HEK293 (cell line): ENCODE data around the gene NR3C2.

Source experiments
- HOXC10 ChIP-seq: sonication (generic); formaldehyde crosslinking; IDR thresholded peaks from 2 replicates; pipeline ENCODE4 v1.8.1; 2023; ENCODE audit warnings: mild to moderate bottlenecking, missing genetic modification reagents
- MEIS1 ChIP-seq: sonication (generic); formaldehyde crosslinking; IDR thresholded peaks from 2 replicates; pipeline ENCODE4 v1.8.1; 2022; ENCODE audit warnings: missing genetic modification reagents, mild to moderate bottlenecking, borderline replicate concordance
- ZNF121 ChIP-seq: fragments of 450-650 bp; formaldehyde crosslinking; IDR thresholded peaks from 2 replicates; pipeline ENCODE4 v1.5.1; 2016; ENCODE audit warnings: missing biosample characterization, missing genetic modification characterization
- ZNF571 ChIP-seq: fragments of 450-650 bp; formaldehyde crosslinking; IDR thresholded peaks from 2 replicates; pipeline ENCODE4 v1.5.0; 2017; ENCODE audit warnings: missing biosample characterization, missing genetic modification characterization
- ZNF596 ChIP-seq: fragments of 450-650 bp; IDR thresholded peaks from 2 replicates; pipeline ENCODE4 v1.5.0; 2018; ENCODE audit warnings: missing biosample characterization, mild to moderate bottlenecking, missing genetic modification characterization, moderate library complexity
- TF ChIP-seq, protein P1 (sequence below): fragments of 450-650 bp; formaldehyde crosslinking; IDR thresholded peaks from 2 replicates; pipeline ENCODE4 v1.5.1; 2016; ENCODE audit warnings: missing biosample characterization, missing genetic modification characterization
- TF ChIP-seq, protein P2 (sequence below): fragments of 450-650 bp; formaldehyde crosslinking; conservative IDR thresholded peaks from 2 replicates; pipeline ENCODE4 v1.5.1; 2016; ENCODE audit warnings: low read depth, missing biosample characterization, missing genetic modification characterization
- TF ChIP-seq, protein P3 (sequence below): fragments of 450-650 bp; formaldehyde crosslinking; IDR thresholded peaks from 2 replicates; pipeline ENCODE4 v1.5.1; 2016; ENCODE audit warnings: missing biosample characterization, missing genetic modification characterization

DNA sequence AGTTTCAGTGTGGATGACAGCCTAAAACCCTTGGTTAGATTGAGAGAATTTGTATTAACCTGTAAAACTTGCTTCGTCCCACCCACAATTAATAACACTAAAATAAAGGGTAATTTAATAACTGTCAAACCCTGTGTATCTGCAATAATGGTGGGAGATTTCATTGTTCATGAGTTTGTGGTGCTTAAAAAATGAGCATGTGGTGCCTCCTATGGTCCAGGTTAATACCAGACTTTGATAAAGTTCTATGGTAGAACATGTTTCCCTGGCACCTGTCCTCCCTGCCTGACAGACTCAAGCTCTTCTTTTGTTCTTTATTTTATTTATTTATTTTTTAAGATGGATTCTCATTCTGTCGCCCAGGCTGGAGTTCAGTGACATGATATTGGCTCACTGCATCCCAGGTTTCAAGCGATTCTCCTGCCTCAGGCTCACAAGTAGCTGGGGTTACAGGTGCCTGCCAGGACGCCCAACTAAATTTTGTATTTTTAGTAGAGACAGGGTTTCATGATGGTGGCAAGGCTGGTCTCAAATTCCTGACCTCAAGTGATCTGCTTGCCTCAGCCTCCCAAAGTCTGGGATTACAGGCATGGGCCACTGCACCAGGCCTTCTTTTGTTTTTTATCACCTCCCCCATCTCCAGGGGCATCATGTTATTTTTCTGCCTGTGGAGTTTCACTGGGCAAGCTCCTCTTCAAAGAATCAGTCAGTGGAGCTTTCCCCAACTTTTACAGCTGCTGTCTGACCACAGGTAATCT, 289.2 kb downstream of the NR3C2 start:
- TF ChIP-seq, protein P1, sequence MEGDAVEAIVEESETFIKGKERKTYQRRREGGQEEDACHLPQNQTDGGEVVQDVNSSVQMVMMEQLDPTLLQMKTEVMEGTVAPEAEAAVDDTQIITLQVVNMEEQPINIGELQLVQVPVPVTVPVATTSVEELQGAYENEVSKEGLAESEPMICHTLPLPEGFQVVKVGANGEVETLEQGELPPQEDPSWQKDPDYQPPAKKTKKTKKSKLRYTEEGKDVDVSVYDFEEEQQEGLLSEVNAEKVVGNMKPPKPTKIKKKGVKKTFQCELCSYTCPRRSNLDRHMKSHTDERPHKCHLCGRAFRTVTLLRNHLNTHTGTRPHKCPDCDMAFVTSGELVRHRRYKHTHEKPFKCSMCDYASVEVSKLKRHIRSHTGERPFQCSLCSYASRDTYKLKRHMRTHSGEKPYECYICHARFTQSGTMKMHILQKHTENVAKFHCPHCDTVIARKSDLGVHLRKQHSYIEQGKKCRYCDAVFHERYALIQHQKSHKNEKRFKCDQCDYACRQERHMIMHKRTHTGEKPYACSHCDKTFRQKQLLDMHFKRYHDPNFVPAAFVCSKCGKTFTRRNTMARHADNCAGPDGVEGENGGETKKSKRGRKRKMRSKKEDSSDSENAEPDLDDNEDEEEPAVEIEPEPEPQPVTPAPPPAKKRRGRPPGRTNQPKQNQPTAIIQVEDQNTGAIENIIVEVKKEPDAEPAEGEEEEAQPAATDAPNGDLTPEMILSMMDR (tag by site-specific recombination) = no peak
- no peak for TF ChIP-seq ZNF571 (tag by site-specific recombination)
- TF ChIP-seq, protein P2, sequence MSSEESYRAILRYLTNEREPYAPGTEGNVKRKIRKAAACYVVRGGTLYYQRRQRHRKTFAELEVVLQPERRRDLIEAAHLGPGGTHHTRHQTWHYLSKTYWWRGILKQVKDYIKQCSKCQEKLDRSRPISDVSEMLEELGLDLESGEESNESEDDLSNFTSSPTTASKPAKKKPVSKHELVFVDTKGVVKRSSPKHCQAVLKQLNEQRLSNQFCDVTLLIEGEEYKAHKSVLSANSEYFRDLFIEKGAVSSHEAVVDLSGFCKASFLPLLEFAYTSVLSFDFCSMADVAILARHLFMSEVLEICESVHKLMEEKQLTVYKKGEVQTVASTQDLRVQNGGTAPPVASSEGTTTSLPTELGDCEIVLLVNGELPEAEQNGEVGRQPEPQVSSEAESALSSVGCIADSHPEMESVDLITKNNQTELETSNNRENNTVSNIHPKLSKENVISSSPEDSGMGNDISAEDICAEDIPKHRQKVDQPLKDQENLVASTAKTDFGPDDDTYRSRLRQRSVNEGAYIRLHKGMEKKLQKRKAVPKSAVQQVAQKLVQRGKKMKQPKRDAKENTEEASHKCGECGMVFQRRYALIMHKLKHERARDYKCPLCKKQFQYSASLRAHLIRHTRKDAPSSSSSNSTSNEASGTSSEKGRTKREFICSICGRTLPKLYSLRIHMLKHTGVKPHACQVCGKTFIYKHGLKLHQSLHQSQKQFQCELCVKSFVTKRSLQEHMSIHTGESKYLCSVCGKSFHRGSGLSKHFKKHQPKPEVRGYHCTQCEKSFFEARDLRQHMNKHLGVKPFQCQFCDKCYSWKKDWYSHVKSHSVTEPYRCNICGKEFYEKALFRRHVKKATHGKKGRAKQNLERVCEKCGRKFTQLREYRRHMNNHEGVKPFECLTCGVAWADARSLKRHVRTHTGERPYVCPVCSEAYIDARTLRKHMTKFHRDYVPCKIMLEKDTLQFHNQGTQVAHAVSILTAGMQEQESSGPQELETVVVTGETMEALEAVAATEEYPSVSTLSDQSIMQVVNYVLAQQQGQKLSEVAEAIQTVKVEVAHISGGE (tag by site-specific recombination) = no peak
- no peak for TF ChIP-seq ZNF596 (tag by site-specific recombination)
- no peak for TF ChIP-seq MEIS1 (CRISPR knock-in tag)
- TF ChIP-seq, protein P3, sequence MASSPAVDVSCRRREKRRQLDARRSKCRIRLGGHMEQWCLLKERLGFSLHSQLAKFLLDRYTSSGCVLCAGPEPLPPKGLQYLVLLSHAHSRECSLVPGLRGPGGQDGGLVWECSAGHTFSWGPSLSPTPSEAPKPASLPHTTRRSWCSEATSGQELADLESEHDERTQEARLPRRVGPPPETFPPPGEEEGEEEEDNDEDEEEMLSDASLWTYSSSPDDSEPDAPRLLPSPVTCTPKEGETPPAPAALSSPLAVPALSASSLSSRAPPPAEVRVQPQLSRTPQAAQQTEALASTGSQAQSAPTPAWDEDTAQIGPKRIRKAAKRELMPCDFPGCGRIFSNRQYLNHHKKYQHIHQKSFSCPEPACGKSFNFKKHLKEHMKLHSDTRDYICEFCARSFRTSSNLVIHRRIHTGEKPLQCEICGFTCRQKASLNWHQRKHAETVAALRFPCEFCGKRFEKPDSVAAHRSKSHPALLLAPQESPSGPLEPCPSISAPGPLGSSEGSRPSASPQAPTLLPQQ (tag by site-specific recombination) = no peak
- no peak for TF ChIP-seq HOXC10 (CRISPR knock-in tag)
- TF ChIP-seq ZNF121 (tag by site-specific recombination) = no peak
